A673 (cell line): ENCODE data around the gene ZNF268.

Experiments used
- EZH2 ChIP-seq: fragments of 200-600 bp; sonication (generic); IDR thresholded peaks from 2 replicates; pipeline ENCODE4 v1.6.1; 2017; ENCODE audit warnings: borderline replicate concordance, low read depth, mild to moderate bottlenecking, mixed read lengths, antibody characterized with exemption, low read length; ENCODE audit not compliant: poor library complexity, severe bottlenecking
- TF ChIP-seq, protein P1 (sequence below): fragments of 300-800, 200-600 bp; sonication (generic); conservative IDR thresholded peaks from 2 replicates; pipeline ENCODE4 v1.5.1; 2017; ENCODE audit warnings: low read depth, mild to moderate bottlenecking, antibody characterized with exemption, low read length, moderate library complexity, mixed read lengths

GRCh38 chr12:133215724-133216123 is 34.4 kb downstream of the ZNF268 start:
- TF ChIP-seq, protein P1, sequence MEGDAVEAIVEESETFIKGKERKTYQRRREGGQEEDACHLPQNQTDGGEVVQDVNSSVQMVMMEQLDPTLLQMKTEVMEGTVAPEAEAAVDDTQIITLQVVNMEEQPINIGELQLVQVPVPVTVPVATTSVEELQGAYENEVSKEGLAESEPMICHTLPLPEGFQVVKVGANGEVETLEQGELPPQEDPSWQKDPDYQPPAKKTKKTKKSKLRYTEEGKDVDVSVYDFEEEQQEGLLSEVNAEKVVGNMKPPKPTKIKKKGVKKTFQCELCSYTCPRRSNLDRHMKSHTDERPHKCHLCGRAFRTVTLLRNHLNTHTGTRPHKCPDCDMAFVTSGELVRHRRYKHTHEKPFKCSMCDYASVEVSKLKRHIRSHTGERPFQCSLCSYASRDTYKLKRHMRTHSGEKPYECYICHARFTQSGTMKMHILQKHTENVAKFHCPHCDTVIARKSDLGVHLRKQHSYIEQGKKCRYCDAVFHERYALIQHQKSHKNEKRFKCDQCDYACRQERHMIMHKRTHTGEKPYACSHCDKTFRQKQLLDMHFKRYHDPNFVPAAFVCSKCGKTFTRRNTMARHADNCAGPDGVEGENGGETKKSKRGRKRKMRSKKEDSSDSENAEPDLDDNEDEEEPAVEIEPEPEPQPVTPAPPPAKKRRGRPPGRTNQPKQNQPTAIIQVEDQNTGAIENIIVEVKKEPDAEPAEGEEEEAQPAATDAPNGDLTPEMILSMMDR, result no peak
- no peak for TF ChIP-seq EZH2
